GM12873 (cell line): Measurements from ENCODE around the gene WEE2.
A peak's percentile ranks its signal among the peaks of the same experiment; 100 is the strongest.

Experiments used
- TF ChIP-seq, protein P1 (sequence below): IDR thresholded peaks from 2 replicates; pipeline ENCODE4 v1.5.1; 2012; ENCODE audit warnings: low read depth, mild to moderate bottlenecking, moderate library complexity, low read length, control low read depth; ENCODE audit not compliant: insufficient read depth; ENCODE audit errors: missing control alignments

The WEE2 gene

DNA sequence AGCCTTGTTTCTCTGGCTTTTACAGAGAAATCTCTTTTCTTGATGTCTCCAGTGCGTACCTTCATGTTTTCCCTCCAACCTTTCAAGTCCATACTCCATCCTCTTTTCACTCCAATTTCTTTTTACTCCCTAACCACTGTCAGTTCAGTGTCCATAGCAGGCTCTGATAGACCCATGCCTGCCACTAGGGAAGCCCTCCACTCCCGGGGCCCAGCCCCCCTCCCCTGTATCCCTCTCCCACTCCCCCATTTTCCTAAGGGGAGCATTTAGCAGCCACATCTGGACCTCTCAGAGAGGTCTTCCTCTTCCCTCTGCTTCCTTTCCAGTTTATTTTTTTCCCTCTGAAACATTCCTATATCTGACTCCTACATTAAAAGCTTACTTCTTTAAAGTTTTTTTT is 39.3 kb upstream of the WEE2 start:
- TF ChIP-seq, protein P1, sequence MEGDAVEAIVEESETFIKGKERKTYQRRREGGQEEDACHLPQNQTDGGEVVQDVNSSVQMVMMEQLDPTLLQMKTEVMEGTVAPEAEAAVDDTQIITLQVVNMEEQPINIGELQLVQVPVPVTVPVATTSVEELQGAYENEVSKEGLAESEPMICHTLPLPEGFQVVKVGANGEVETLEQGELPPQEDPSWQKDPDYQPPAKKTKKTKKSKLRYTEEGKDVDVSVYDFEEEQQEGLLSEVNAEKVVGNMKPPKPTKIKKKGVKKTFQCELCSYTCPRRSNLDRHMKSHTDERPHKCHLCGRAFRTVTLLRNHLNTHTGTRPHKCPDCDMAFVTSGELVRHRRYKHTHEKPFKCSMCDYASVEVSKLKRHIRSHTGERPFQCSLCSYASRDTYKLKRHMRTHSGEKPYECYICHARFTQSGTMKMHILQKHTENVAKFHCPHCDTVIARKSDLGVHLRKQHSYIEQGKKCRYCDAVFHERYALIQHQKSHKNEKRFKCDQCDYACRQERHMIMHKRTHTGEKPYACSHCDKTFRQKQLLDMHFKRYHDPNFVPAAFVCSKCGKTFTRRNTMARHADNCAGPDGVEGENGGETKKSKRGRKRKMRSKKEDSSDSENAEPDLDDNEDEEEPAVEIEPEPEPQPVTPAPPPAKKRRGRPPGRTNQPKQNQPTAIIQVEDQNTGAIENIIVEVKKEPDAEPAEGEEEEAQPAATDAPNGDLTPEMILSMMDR = no peak

DNA sequence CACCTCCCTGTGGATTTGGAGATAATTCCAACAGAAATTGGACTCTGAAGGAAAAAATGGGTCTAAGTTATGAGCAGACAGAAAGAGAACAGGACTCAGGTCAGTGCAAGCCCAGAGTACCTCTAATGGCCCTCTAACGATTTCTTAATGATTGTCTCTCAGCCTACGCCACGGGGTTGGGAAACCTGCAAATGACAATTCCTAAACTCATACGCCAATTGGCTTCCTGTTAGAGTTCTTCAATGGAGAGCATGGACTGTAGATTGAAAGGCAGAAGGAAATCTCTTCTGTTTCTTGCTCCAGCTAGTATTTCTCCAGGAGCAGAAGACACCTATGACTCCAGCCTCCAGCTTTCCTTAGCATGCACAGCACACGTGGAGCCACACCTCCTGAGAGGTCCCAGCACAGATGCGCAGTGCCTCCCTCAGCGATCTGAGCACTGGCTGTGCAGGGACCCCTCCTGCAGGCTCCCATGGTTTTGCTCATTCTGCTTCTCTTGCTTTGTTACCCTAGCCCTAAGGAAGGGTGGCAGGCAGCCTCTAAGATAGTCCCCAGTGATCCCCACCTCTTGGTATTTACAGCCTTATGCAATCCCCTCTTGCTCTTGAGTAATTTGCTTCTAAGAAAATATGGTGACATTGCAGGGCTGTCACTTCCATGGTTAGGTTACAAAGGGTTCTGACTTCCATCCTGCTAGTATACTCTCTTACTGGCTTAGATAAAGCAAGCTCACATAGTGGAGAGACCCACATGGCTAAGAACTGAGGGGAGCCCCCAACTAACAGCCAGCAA is 36.3 kb upstream of the WEE2 start:
- TF ChIP-seq, protein P1 = no peak

DNA sequence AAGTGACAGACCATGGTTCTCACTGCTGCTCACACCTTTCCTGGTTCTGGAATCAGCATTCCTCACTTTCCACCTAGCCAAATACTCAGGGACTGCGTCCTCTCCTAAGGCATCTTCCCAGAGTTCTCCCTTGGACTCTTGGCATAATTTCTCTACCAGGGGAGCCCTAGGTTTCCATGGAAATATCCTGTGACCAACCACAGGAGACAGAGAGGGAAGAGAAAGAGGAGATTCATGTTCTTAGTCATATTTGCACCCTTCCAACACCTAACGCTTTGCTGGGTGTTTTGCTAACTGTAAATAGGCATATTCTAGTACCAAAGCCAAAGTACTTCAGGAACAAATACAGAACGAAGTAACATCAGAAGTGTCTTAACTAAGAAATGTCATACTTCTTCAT is 34.8 kb upstream of the WEE2 start:
- TF ChIP-seq, protein P1 = no peak

DNA sequence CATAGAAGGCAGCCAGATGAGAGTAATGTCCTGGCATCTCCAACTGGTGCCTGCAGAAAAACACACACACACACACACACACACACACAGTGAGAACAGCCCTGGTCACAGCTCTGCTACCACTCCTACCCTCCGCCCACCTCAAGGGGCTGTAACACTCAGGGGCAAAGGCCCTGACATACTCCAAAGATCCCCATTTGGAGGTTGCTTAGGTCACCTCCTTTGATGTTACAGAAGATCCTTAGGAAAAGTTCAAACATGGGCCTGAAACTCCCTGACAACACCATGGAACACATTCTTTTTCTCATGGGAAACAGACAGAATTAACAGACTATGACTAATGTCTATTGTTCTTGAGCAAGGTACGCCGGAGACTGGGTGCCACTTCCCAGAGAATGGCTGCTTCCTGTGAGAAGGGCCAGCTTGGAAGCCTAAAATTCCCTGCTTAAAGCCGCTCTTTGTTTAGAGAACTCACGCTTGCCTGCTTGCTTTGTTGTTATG is 33.9 kb upstream of the WEE2 start:
- TF ChIP-seq, protein P1 = no peak

DNA sequence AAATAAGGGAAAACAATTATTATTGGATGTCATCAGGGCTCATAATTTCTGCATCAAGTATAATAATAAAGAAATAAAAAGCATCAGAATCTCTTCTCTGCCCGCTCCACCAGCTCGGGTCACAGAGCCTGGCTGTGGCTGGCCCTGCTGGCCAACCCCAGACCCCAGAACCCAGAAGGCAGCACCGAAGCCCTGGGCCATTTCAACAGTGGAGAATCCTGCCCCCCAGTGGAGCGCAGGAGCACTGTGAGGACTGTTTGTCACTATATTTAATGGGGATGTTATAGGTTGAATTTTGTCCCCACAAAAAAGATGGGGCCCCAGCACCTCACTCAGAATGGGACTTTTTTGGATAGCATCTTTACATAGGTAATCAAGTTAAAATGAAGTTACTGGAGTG is 33.5 kb upstream of the WEE2 start:
- TF ChIP-seq, protein P1 = peak; percentile 46

DNA sequence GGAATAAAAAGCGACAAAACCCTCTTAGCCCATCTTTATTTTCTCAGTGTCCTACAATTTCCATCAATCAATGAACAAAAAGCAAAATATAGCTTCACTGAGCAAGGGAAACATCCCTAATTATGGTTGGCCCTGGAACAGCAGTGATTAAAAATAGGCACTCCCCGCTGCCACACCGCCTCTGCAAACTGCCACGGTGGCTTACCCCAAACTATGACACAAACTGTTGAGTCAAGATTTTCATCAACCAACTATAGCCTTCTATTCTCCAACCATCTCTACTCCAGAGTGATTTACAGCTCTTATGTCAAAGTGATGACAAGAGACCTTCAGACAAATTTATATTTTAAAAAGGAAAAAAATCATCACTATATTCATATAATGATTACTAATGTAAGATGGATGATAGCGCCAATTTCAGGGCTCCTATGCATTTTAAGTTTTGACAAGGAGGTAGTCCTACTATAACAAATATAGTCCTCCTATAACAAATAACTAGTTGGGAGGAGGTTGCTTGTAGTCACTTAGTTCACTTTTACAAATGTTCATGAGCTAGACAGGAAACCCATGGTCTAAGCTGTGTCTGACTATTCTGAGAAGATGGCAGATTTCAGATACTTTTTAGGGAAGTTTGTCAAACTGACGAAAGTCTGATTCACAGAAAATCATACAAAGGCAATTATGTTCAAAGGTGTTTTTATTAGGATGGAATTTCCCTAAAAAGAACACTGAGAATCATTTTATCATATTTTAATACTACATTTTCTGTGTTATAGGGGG is 32.5 kb upstream of the WEE2 start:
- TF ChIP-seq, protein P1 = no peak

DNA sequence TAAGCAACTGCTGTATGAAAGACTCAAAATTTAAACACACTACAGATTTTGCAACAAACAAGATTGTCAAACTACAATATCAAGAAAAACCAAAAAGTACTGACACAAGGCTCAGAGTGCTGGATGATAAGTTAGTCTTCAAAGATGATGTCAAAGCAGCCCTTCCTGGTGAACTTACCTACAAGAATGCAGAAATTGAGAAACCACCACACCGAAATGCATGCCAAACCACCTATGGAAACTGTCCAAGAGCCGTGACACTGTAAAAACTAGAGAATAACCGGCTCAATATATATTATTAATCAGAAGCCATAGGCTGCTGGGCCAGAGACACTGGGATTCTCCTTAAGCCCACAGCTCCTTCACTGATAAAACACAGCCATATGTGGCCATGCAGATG is 31.5 kb upstream of the WEE2 start:
- TF ChIP-seq, protein P1 = no peak
